B cell (primary cell): ENCODE results near the gene GNGT1. TPM values are rescaled to one million over a fixed set of nuclear protein-coding genes. Genes with fewer than 3 reads are reported as not detected.

Experiments
- ATAC-seq: fragments of 200-7000 bp; cut with Tn5 transposase; one replicate; pipeline ENCODE4 v1.10.0; 2021; ENCODE audit warnings: low read depth, mild to moderate bottlenecking, moderate number of reproducible peaks, moderate library complexity
- CTCF ChIA-PET: fragments of 350-600 bp; sonication (Branson Sonifier 250); formaldehyde crosslinking; loops from one replicate; lab custom pipeline; 2021; ENCODE audit warnings: antibody characterized with exemption, inconsistent platforms; lab: Charles Lee
- POLR2A ChIA-PET: fragments of 350-600 bp; sonication (Branson Sonifier 250); formaldehyde crosslinking; loops from one replicate; lab custom pipeline; 2021; ENCODE audit warnings: antibody characterized with exemption; lab: Charles Lee
- DNase-seq: peaks from one replicate; pipeline ENCODE4 v3.0.0; 2013
- H2AFZ ChIP-seq: 2 replicates; pipeline ENCODE4 v1.6.1; 2012; ENCODE audit warnings: mild to moderate bottlenecking, low read depth, low read length; ENCODE audit not compliant: insufficient read depth, poor library complexity, severe bottlenecking
- H3K27ac ChIP-seq, 2 donors: 1 replicate in 1 of 2; 2 replicates in 1 of 2; pipeline ENCODE4 v1.5.1; 2012 to 2013; ENCODE audit warnings: low read length in 2 of 2, mild to moderate bottlenecking in 2 of 2, moderate library complexity in 1 of 2
- H3K27me3 ChIP-seq, 4 experiments: fragments of 200-600 bp in 1 of 4; sonication (generic) in 1 of 4; replicated peaks in 1 of 4; 1 replicate in 2 of 4; 2 replicates in 2 of 4; pipeline versions ENCODE4 v1.6.1 to v1.7.0; 2013 to 2016; ENCODE audit warnings: low read length in 3 of 4, mild to moderate bottlenecking in 2 of 4, mixed read lengths in 1 of 4, moderate library complexity in 1 of 4; ENCODE audit not compliant: insufficient read depth in 4 of 4, control insufficient read depth in 3 of 4; ENCODE audit errors: control extremely low read depth in 1 of 4
- H3K36me3 ChIP-seq, 2 experiments: replicated peaks in 1 of 2; 1 replicate in 1 of 2; 2 replicates in 1 of 2; pipeline versions ENCODE4 v1.6.1 to v1.7.1; 2013; ENCODE audit warnings: low read length in 1 of 2; ENCODE audit not compliant: insufficient read depth in 2 of 2, control insufficient read depth in 1 of 2; ENCODE audit errors: control extremely low read depth in 1 of 2, extremely low read depth in 1 of 2
- H3K4me1 ChIP-seq, 2 donors: fragments of 200-600 bp in 1 of 2; sonication (generic) in 1 of 2; 1 replicate in 1 of 2; 2 replicates in 1 of 2; pipeline versions ENCODE4 v1.5.1 to v1.6.1; 2013 to 2017; ENCODE audit warnings: low read length in 2 of 2; ENCODE audit not compliant: control insufficient read depth in 2 of 2, insufficient read depth in 2 of 2
- H3K4me2 ChIP-seq: replicated peaks from 2 replicates; pipeline ENCODE3; 2012; ENCODE audit warnings: mild to moderate bottlenecking, low read depth, low read length; ENCODE audit not compliant: poor library complexity, severe bottlenecking
- H3K4me3 ChIP-seq, 5 experiments: fragments of 200-600 bp in 1 of 5; sonication (generic) in 1 of 5; 1 replicate in 3 of 5; 2 replicates in 2 of 5; pipeline versions ENCODE4 v1.5.1 to v1.7.0; 2011 to 2016; ENCODE audit warnings: low read length in 4 of 5, mild to moderate bottlenecking in 4 of 5, low read depth in 2 of 5, control low read depth in 1 of 5, moderate library complexity in 1 of 5; ENCODE audit not compliant: insufficient read depth in 1 of 5; ENCODE audit errors: control extremely low read depth in 1 of 5, extremely low read depth in 1 of 5
- H3K79me2 ChIP-seq: fragments of 200-600 bp; sonication (generic); one replicate; pipeline ENCODE4 v1.6.0; 2016; ENCODE audit warnings: low read length; ENCODE audit not compliant: control insufficient read depth, insufficient read depth
- H3K9ac ChIP-seq: fragments of 200-600 bp; sonication (generic); 2 replicates; pipeline ENCODE4 v1.6.1; 2017; ENCODE audit warnings: mild to moderate bottlenecking, low read length, moderate library complexity
- H3K9me3 ChIP-seq, 3 donors: one replicate each; pipeline versions ENCODE4 v1.6.1 to v1.7.1; 2013; ENCODE audit warnings: low read length in 2 of 3; ENCODE audit not compliant: control insufficient read depth in 2 of 3, insufficient read depth in 1 of 3; ENCODE audit errors: control extremely low read depth in 1 of 3
- H4K20me1 ChIP-seq: 2 replicates; pipeline ENCODE4 v1.6.0; 2012; ENCODE audit warnings: mild to moderate bottlenecking, low read length; ENCODE audit not compliant: insufficient read depth, control insufficient read depth, poor library complexity, severe bottlenecking
- H3K27ac Mint-ChIP-seq: one replicate; pipeline ENCODE4 v1.8.0; 2021; ENCODE audit warnings: mixed read lengths
- H3K27me3 Mint-ChIP-seq: one replicate; pipeline ENCODE4 v1.8.0; 2021; ENCODE audit warnings: mixed read lengths
- H3K4me1 Mint-ChIP-seq: one replicate; pipeline ENCODE4 v1.8.0; 2021; ENCODE audit warnings: mixed read lengths
- H3K4me3 Mint-ChIP-seq: one replicate; pipeline ENCODE4 v1.8.0; 2021; ENCODE audit warnings: mixed read lengths
- H3K9me3 Mint-ChIP-seq: one replicate; pipeline ENCODE4 v1.8.0; 2022; ENCODE audit warnings: mixed read lengths; ENCODE audit not compliant: insufficient read depth
- CTCF ChIP-seq: fragments of 200-600 bp; IDR thresholded peaks from one replicate; pipeline ENCODE4 v1.8.0; 2022; ENCODE audit warnings: antibody characterized with exemption, mild to moderate bottlenecking
- EZH2 ChIP-seq: IDR thresholded peaks from 2 replicates; pipeline ENCODE4 v1.6.1; 2012; ENCODE audit warnings: borderline replicate concordance, low read depth, mild to moderate bottlenecking, moderate library complexity, low read length; ENCODE audit not compliant: insufficient read depth, poor library complexity, severe bottlenecking
- WGBS: methylation state at CpG from one replicate; pipeline ENCODE4 v1.1.5; 2013; ENCODE audit warnings: missing lambda C conversion rate; ENCODE audit not compliant: insufficient coverage; 5-methylcytosine and 5-hydroxymethylcytosine counted together
- intact Hi-C: fragments of 100-400 bp; cut with micrococcal nuclease; formaldehyde crosslinking; loops from one replicate; pipeline ENCODE4 v1.10.0; 2022
- polyA plus RNA-seq: library from polyadenylated mRNA; depleted of rRNA; stranded (reverse); fragments of >200 nt; gene quantifications from 2 replicates; pipeline ENCODE4 v1.2.3, GENCODE V29; 2012
- total RNA-seq, 2 donors: library from RNA; stranded (reverse); fragments of 120-200 nt in 1 of 2; gene quantifications; 1 replicate in 1 of 2; 2 replicates in 1 of 2; pipeline versions ENCODE4 v1.2.3 to v1.2.4, GENCODE V29; 2013 to 2022

GNGT1 gene
- total and polyA plus RNA-seq, 2 donors (not counting 1 experiment from before 2014, with no cell fraction given), result not detected

- intact Hi-C loops, result no loop called here
- Mint-ChIP-seq H3K4me1 (peaks cover 2% of the 10 kb centered on the region), H3K27ac (no peak overlapping the region), H3K9me3 (no peaks in the 10 kb centered on the region), H3K4me3 (no peak overlapping the region), H3K27me3 (no peaks in the 10 kb centered on the region)
- Histone ChIP-seq H3K79me2 (no peaks in the 10 kb centered on the region), H2AFZ (no peak overlapping the region), H3K9me3 (no peaks in the 10 kb centered on the region), H3K4me1 (no peaks in the 10 kb centered on the region), H4K20me1 (no peaks in the 10 kb centered on the region), H3K4me2 (no peak overlapping the region), H3K36me3 (no peaks in the 10 kb centered on the region), H3K27me3 (no peaks in the 10 kb centered on the region), H3K4me3 (no peak overlapping the region), H3K27ac (no peak overlapping the region), H3K9ac (no peak overlapping the region)
- POLR2A ChIA-PET, result no interaction called here
- DNase-seq (no peak), ATAC-seq (no peak)
- no peak for TF ChIP-seq CTCF
- no peak for TF ChIP-seq EZH2
- whole genome bisulfite sequencing, result 88% methylated on average over 1 of the region's 1 CpG
- CTCF ChIA-PET, result interaction anchor here (1.2 kb wide), 1 partner anchor 44 kb away, joined by 3 read pairs; no protein-coding TSS in a partner anchor
These were observed 41.7 kb downstream of the GNGT1 start for GRCh38 chr7:93948106-93948505.

GRCh38 chr7:93948873-93949272, 42.5 kb downstream of the GNGT1 start:
- CTCF ChIA-PET, result no interaction called here
- H3K4me1 ChIP-seq, result no peaks in the 10 kb centered on the region
- H3K9ac ChIP-seq, result no peak overlapping the region
- POLR2A ChIA-PET, result no interaction called here
- no peaks in the 10 kb centered on the region for H4K20me1 ChIP-seq
- TF ChIP-seq EZH2 (no peak), CTCF (no peak)
- H3K4me3 Mint-ChIP-seq, result no peak overlapping the region
- H3K4me3 ChIP-seq, result no peak overlapping the region
- H3K9me3 ChIP-seq, result no peaks in the 10 kb centered on the region
- no peaks in the 10 kb centered on the region for H3K9me3 Mint-ChIP-seq
- no peak for ATAC-seq
- no peak overlapping the region for H2AFZ ChIP-seq
- H3K4me2 ChIP-seq, result no peak overlapping the region
- no peak overlapping the region for H3K27ac Mint-ChIP-seq
- no peaks in the 10 kb centered on the region for H3K27me3 Mint-ChIP-seq
- intact Hi-C loops, result no loop called here
- H3K27ac ChIP-seq, result no peak overlapping the region
- H3K79me2 ChIP-seq, result no peaks in the 10 kb centered on the region
- H3K27me3 ChIP-seq, result no peaks in the 10 kb centered on the region
- DNase-seq, result no peak
- H3K36me3 ChIP-seq, result no peaks in the 10 kb centered on the region
- WGBS, result no CpG with 5 or more reads among the region's 2 CpGs
- H3K4me1 Mint-ChIP-seq, result peaks cover 2% of the 10 kb centered on the region
